Psoas muscle (tissue), 8 donors: ENCODE results near the gene MARK4. TPM values are rescaled to one million over a fixed set of nuclear protein-coding genes. Genes with fewer than 3 reads are reported as not detected.

Experiments used
- ATAC-seq, 4 donors: fragments of 200-7000 bp; cut with Tn5 transposase; one replicate each; pipeline ENCODE4 v1.9.1; 2020; ENCODE audit warnings: moderate library complexity in 3 of 4, mild to moderate bottlenecking in 2 of 4
- DNase-seq, 2 donors: peaks; one replicate each; pipeline ENCODE4 v3.0.0-alpha.2; 2020
- H3K27ac ChIP-seq: fragments of 200-600 bp; one replicate; pipeline ENCODE4 v1.8.0; 2022
- H3K27me3 ChIP-seq, 3 donors: fragments of 200-600 bp in 1 of 3; one replicate each; pipeline versions ENCODE4 v1.6.1 to v1.8.0; 2013 to 2022; ENCODE audit warnings: low read length in 2 of 3, mild to moderate bottlenecking in 2 of 3, moderate library complexity in 1 of 3; ENCODE audit not compliant: insufficient read depth in 3 of 3
- H3K36me3 ChIP-seq, 2 donors: fragments of 200-600 bp in 1 of 2; one replicate each; pipeline versions ENCODE4 v1.6.1 to v1.8.0; 2013 to 2022; ENCODE audit warnings: low read depth in 1 of 2, mild to moderate bottlenecking in 1 of 2, moderate library complexity in 1 of 2; ENCODE audit not compliant: insufficient read depth in 1 of 2
- H3K4me1 ChIP-seq: fragments of 200-600 bp; one replicate; pipeline ENCODE4 v1.8.0; 2022
- H3K4me3 ChIP-seq: fragments of 200-600 bp; one replicate; pipeline ENCODE4 v1.8.0; 2022; ENCODE audit warnings: mild to moderate bottlenecking
- H3K9me3 ChIP-seq: fragments of 200-600 bp; one replicate; pipeline ENCODE4 v1.8.0; 2022
- WGBS, 3 donors: extraction: QIAGEN DNeasy Blood & Tissue Kit; methylation state at CpG; one replicate each; pipeline versions ENCODE4 v1.1.6 to v1.1.7; 2013; 5-methylcytosine and 5-hydroxymethylcytosine counted together
- intact Hi-C, 2 donors: fragments of 100-400 bp; cut with DNase I; formaldehyde crosslinking; loops; one replicate each; pipeline versions ENCODE4 v1.11.0 to v1.14.2; 2022
- polyA plus RNA-seq, 3 donors: library from polyadenylated mRNA; stranded (reverse); fragments of 200-250 nt; gene quantifications; one replicate each; pipeline ENCODE4 v1.2.3, GENCODE V29; 2013
- total RNA-seq, 4 donors: library from RNA; stranded (reverse); fragmentation: NEBNext Ultra II Directional in 2 of 4; extraction: Animal tissue kit (Norgen Biotek cat#: 25700) in 2 of 4; gene quantifications; one replicate each; pipeline versions ENCODE4 v1.2.1 to v1.2.4, GENCODE V29; 2021 to 2023
- TF ChIP-seq, protein P1 (sequence below): fragments of 200-600 bp; IDR thresholded peaks from one replicate; pipeline ENCODE4 v1.8.0; 2022; ENCODE audit warnings: antibody characterized with exemption
- donor health status: healthy with polysubstance abuse.
- donor health status: DM: no; HTN: no; CAD: no; lungs with moderate emphysema.
- donor health status: Bipolar disorder and iron deficiency.
- donor health status: healthy.
- donor health status: DM: yes; HTN: yes; CAD: no.
- donor health status: DM: no; HTN: no; CAD: no.
- donor health status: DM: no; HTN: no; CAD: no.
- donor health status: DM: yes; HTN: yes; CAD: no.

Gene MARK4
- total and polyA plus RNA-seq, 7 donors: 11.0 to 37.7 (median 29.7) TPM

DNA sequence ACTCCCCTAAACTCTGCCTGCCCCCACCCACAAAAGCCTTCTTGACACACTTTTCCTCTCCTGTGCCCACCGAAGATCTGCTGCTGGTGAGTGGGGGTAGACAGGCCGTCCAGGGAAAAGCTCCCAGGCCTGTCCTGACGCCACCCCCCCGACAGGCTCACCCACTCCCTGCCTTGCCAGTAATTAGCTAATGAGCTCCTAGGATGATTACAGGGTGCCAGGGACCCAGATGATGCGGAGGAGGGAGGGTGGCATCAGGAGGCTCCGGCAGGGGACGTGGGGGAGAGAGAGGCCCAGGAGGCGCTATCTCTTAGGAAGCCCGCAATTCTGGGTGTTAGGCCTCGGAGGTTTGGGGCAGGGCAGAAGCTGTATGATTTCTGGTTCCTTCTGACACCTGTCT, 27.0 kb downstream of the MARK4 start:
- TF ChIP-seq, protein P1, sequence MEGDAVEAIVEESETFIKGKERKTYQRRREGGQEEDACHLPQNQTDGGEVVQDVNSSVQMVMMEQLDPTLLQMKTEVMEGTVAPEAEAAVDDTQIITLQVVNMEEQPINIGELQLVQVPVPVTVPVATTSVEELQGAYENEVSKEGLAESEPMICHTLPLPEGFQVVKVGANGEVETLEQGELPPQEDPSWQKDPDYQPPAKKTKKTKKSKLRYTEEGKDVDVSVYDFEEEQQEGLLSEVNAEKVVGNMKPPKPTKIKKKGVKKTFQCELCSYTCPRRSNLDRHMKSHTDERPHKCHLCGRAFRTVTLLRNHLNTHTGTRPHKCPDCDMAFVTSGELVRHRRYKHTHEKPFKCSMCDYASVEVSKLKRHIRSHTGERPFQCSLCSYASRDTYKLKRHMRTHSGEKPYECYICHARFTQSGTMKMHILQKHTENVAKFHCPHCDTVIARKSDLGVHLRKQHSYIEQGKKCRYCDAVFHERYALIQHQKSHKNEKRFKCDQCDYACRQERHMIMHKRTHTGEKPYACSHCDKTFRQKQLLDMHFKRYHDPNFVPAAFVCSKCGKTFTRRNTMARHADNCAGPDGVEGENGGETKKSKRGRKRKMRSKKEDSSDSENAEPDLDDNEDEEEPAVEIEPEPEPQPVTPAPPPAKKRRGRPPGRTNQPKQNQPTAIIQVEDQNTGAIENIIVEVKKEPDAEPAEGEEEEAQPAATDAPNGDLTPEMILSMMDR: no peak
- Histone ChIP-seq H3K4me3 (no peak overlapping the region), H3K9me3 (no peaks in the 10 kb centered on the region), H3K27me3 (no peaks in the 10 kb centered on the region), H3K36me3 (peaks cover 2 to 72% of the 10 kb centered on the region in 2 donors), H3K4me1 (no peaks in the 10 kb centered on the region), H3K27ac (no peak overlapping the region)
- 93 to 96% (median 95%) methylated on average over 10 of the region's 10 CpGs for WGBS, 3 donors
- no peak for DNase-seq
- intact Hi-C loops: no loop called here
- ATAC-seq: no peak

DNA sequence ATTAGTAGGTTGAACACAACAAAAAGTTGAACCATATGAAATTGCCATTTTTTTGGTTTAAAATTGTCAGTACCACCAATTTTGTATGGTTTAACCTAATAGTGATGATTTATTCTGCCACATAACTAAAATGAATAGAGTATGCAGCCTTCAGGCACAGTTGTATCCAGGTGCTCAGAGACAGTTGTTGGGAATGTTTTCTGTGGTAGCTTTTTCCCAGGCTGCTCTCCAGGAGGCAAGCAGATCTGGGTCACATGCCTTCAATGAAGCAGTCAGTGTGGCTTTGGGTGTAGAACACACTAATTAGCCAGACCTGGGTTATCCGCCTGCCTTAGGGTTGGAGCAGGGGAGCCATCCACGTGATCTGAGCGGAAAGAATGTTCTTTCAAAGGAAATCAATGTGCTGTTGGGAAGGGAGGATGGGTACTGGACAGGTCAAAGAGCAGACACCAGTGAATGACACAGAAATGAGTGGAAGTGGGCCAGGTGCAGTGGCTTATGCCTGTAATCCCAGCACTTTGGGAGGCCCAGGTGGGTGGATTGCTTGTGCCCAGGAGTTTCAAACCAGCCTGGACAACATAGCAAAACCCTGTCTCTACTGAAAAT, 28.6 kb downstream of the MARK4 start:
- Histone ChIP-seq H3K27me3 (no peaks in the 10 kb centered on the region), H3K36me3 (peaks cover 5 to 66% of the 10 kb centered on the region in 2 donors), H3K4me3 (no peak overlapping the region), H3K9me3 (no peaks in the 10 kb centered on the region), H3K27ac (no peak overlapping the region), H3K4me1 (no peaks in the 10 kb centered on the region)
- ATAC-seq: no peak
- TF ChIP-seq, protein P1: no peak
- no peak for DNase-seq
- 88 to 90% (median 89%) methylated on average over 3 of the region's 3 CpGs for WGBS, 3 donors
- intact Hi-C loops: no loop called here

DNA sequence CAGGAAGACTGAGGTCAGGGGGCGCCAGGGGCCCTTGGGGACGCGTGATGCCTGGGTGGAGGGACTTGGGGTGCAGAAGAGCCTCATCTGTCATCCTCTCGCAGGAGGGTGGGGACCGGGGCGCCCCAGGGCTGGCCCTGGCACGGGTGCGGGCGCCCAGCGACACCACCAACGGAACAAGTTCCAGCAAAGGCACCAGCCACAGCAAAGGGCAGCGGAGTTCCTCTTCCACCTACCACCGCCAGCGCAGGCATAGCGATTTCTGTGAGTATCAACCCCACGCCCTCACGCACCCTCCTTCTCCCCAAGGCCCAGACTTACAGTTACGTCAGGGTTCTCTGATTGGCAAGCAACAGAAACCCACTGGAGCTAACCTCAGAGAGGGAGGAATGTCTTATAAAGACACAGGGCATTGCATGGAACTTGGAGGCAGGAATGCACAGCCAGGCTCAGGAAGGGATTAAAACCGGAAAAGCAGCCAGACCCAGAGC, 29.4 kb downstream of the MARK4 start:
- Histone ChIP-seq H3K4me3 (no peak overlapping the region), H3K4me1 (no peaks in the 10 kb centered on the region), H3K27ac (no peak overlapping the region), H3K9me3 (no peaks in the 10 kb centered on the region), H3K36me3 (peaks cover 9 to 59% of the 10 kb centered on the region in 2 donors), H3K27me3 (no peaks in the 10 kb centered on the region)
- DNase-seq (no peak), ATAC-seq (no peak)
- 91 to 92% (median 92%) methylated on average over 18 to 19 of the region's 19 CpGs for WGBS, 3 donors
- TF ChIP-seq, protein P1: no peak
- intact Hi-C loops: no loop called here

DNA sequence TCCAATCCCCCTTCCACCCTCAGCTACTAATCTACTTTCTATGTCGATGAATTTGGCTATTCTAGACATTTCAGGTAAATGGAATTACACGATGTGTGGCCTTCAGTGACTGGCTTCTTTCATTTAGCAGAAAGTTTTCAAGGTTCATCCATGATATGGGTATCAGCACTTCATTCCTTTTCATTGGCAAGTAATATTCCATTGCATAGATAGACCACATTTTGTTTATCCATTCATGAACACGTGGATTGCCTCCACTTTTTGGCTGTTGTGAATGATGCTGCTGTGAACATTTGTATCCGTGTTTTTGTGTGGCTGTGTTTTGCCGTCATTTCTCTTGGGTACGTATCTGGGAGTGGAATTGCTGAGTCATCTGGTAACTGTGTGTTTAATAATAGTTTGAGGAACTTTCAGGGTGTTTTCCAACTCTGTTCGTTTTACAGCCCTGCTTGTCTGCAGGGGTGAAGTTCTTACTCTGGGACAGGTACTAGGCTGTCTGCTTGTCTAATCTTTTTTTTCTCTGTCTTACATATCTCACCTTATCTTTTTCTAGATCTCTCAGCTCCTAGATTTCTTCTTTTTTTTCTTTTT, 32.5 kb downstream of the MARK4 start:
- H3K4me1 ChIP-seq: no peaks in the 10 kb centered on the region
- TF ChIP-seq, protein P1: no peak
- no peak overlapping the region for H3K4me3 ChIP-seq
- 74 to 89% (median 88%) methylated on average over 7 of the region's 7 CpGs for WGBS, 3 donors
- ATAC-seq: no peak
- no peaks in the 10 kb centered on the region for H3K9me3 ChIP-seq
- intact Hi-C loops: no loop called here
- no peak overlapping the region for H3K27ac ChIP-seq
- peaks cover 9 to 60% of the 10 kb centered on the region in 2 donors for H3K36me3 ChIP-seq
- no peaks in the 10 kb centered on the region for H3K27me3 ChIP-seq
- no peak for DNase-seq
